K562 (cell line): ENCODE data around the gene CFAP20.

ENCODE experiments used
- ARHGAP35 ChIP-seq: fragments of 450-650 bp; IDR thresholded peaks from 2 replicates; pipeline ENCODE4 v1.6.1; 2018; ENCODE audit not compliant: partially characterized antibody
- CEBPB ChIP-seq: fragments of 450-650 bp; IDR thresholded peaks from 2 replicates; pipeline ENCODE4 v1.6.1; 2016; ENCODE audit warnings: missing genetic modification characterization, missing compliant biosample characterization
- EP300 ChIP-seq: IDR thresholded peaks from 2 replicates; pipeline ENCODE4 v1.6.1; 2012; ENCODE audit warnings: low read length, improper control_type of control experiment
- GABPA ChIP-seq: fragments of 200-800 bp; sonication (Bioruptor generic); conservative IDR thresholded peaks from 2 replicates; pipeline ENCODE4 v1.6.1; 2016; ENCODE audit warnings: low read depth, missing genetic modification characterization, missing compliant biosample characterization
- MCM2 ChIP-seq: fragments of 450-650 bp; IDR thresholded peaks from 2 replicates; pipeline ENCODE4 v1.6.1; 2017; ENCODE audit warnings: low read depth, mild to moderate bottlenecking
- NFIC ChIP-seq: fragments of 450-650 bp; IDR thresholded peaks from 2 replicates; pipeline ENCODE4 v1.6.1; 2017; ENCODE audit warnings: mild to moderate bottlenecking, inconsistent platforms
- POLR2A ChIP-seq: fragments of 450-650 bp; conservative IDR thresholded peaks from 2 replicates; pipeline ENCODE4 v1.6.1; 2016
- POLR2AphosphoS5 ChIP-seq: IDR thresholded peaks from 2 replicates; pipeline ENCODE4 v1.6.1; 2011; ENCODE audit warnings: mild to moderate bottlenecking, low read depth, low read length, moderate library complexity; ENCODE audit not compliant: control insufficient read depth, insufficient read depth
- SIN3B ChIP-seq: fragments of 450-650 bp; IDR thresholded peaks from 2 replicates; pipeline ENCODE4 v1.6.1; 2017; ENCODE audit warnings: low read depth, mild to moderate bottlenecking, moderate library complexity
- ZZZ3 ChIP-seq: fragments of 450-650 bp; IDR thresholded peaks from 2 replicates; pipeline ENCODE4 v1.6.1; 2016; ENCODE audit warnings: antibody characterized with exemption, mild to moderate bottlenecking, moderate library complexity
- TF ChIP-seq, protein P1 (sequence below): IDR thresholded peaks from 2 replicates; pipeline ENCODE4 v1.6.1; 2012; ENCODE audit warnings: low read depth, low read length, improper control_type of control experiment, borderline replicate concordance
- TF ChIP-seq, protein P2 (sequence below): sonication (generic); formaldehyde crosslinking; IDR thresholded peaks from 2 replicates; pipeline ENCODE4 v1.8.0; 2023; ENCODE audit warnings: missing genetic modification reagents, mild to moderate bottlenecking, borderline replicate concordance

DNA sequence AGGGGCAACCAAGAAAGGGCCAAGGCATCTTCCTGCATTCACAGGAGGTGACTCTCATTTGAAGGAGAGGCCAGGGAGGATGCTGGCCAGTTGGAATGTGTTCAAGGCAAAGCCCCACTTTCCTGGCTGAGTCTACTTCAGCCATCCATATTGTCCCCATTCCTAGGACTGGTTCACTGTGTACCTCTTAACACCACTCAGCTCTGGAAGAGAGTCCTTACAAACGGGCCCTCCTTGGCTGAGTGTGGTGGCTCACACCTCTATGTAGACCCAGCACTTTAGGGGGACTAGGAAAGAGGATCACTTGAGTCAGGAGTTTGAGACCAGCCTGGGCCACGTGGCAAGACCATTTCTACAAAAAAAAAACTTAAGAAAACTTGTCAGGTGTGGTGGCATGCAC, 28.1 kb upstream of the CFAP20 start:
- TF ChIP-seq SIN3B (no peak), NFIC (no peak), EP300 (no peak), POLR2A (no peak), ZZZ3 (no peak), CEBPB (no peak), GABPA (tag) (no peak), ARHGAP35 (no peak), MCM2 (no peak), POLR2AphosphoS5 (no peak)
- TF ChIP-seq, protein P1, sequence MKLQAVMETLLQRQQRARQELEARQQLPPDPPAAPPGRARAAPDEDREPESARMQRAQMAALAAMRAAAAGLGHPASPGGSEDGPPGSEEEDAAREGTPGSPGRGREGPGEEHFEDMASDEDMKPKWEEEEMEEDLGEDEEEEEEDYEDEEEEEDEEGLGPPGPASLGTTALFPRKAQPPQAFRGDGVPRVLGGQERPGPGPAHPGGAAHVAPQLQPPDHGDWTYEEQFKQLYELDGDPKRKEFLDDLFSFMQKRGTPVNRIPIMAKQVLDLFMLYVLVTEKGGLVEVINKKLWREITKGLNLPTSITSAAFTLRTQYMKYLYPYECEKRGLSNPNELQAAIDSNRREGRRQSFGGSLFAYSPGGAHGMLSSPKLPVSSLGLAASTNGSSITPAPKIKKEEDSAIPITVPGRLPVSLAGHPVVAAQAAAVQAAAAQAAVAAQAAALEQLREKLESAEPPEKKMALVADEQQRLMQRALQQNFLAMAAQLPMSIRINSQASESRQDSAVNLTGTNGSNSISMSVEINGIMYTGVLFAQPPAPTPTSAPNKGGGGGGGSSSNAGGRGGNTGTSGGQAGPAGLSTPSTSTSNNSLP = no peak
- TF ChIP-seq, protein P2, sequence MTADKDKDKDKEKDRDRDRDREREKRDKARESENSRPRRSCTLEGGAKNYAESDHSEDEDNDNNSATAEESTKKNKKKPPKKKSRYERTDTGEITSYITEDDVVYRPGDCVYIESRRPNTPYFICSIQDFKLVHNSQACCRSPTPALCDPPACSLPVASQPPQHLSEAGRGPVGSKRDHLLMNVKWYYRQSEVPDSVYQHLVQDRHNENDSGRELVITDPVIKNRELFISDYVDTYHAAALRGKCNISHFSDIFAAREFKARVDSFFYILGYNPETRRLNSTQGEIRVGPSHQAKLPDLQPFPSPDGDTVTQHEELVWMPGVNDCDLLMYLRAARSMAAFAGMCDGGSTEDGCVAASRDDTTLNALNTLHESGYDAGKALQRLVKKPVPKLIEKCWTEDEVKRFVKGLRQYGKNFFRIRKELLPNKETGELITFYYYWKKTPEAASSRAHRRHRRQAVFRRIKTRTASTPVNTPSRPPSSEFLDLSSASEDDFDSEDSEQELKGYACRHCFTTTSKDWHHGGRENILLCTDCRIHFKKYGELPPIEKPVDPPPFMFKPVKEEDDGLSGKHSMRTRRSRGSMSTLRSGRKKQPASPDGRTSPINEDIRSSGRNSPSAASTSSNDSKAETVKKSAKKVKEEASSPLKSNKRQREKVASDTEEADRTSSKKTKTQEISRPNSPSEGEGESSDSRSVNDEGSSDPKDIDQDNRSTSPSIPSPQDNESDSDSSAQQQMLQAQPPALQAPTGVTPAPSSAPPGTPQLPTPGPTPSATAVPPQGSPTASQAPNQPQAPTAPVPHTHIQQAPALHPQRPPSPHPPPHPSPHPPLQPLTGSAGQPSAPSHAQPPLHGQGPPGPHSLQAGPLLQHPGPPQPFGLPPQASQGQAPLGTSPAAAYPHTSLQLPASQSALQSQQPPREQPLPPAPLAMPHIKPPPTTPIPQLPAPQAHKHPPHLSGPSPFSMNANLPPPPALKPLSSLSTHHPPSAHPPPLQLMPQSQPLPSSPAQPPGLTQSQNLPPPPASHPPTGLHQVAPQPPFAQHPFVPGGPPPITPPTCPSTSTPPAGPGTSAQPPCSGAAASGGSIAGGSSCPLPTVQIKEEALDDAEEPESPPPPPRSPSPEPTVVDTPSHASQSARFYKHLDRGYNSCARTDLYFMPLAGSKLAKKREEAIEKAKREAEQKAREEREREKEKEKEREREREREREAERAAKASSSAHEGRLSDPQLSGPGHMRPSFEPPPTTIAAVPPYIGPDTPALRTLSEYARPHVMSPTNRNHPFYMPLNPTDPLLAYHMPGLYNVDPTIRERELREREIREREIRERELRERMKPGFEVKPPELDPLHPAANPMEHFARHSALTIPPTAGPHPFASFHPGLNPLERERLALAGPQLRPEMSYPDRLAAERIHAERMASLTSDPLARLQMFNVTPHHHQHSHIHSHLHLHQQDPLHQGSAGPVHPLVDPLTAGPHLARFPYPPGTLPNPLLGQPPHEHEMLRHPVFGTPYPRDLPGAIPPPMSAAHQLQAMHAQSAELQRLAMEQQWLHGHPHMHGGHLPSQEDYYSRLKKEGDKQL = no peak
